ENCODE measurements around the gene LTK.

The LTK gene

DNA sequence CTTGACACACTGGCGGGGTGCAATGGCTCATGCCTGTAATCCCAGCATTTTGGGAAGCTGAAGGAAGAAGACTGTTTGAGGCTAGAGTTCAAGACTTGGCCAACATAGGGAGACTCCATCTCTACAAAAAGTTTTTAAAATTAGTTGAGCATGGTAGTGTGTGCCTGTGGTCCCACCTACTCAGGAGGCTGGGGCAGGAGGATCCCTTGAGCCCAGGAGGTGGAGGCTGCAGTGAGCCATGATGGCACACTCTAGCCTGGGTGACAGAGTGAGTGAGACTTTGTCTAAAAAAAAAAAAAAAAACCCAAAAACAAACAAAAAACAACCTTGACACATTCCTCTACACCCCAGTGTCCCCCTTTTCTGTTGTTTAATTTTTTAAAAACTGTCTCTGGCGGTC lies 24.0 kb downstream of the LTK start:
- Histone ChIP-seq H3K9ac (ENCODE audit: low read length in 2 of 2) (no peak overlapping the region), H3K9me3 (ENCODE audit: control insufficient read depth in 2 of 2, low read length in 2 of 2) (no peaks in the 10 kb centered on the region), H3K36me3 (ENCODE audit: control insufficient read depth in 2 of 2, insufficient read depth in 2 of 2, low read length in 2 of 2) (no peaks in the 10 kb centered on the region), H3K27ac (ENCODE audit: low read length) (no peak overlapping the region), H3K27me3 (ENCODE audit: control insufficient read depth in 1 of 2, insufficient read depth in 2 of 2, low read length in 2 of 2) (peaks cover 21 to 27% of the 10 kb centered on the region in 2 donors), H3K4me1 (ENCODE audit: control insufficient read depth, insufficient read depth, low read length) (peaks cover 23% of the 10 kb centered on the region), H3K4me3 (ENCODE audit: low read length in 2 of 2) (no peak overlapping the region)

- no peak overlapping the region for H3K27ac ChIP-seq (ENCODE audit: low read length)
- no peak overlapping the region for H3K9ac ChIP-seq (ENCODE audit: low read length in 2 of 2)
- H3K4me3 ChIP-seq (ENCODE audit: low read length in 2 of 2): no peak overlapping the region
- peaks cover 0 to 2% of the 10 kb centered on the region in 2 donors for H3K9me3 ChIP-seq (ENCODE audit: control insufficient read depth in 2 of 2, low read length in 2 of 2)
- peaks cover 20 to 21% of the 10 kb centered on the region in 2 donors for H3K27me3 ChIP-seq (ENCODE audit: control insufficient read depth in 1 of 2, insufficient read depth in 2 of 2, low read length in 2 of 2)
- H3K4me1 ChIP-seq (ENCODE audit: control insufficient read depth, insufficient read depth, low read length): peaks cover 7% of the 10 kb centered on the region
- H3K36me3 ChIP-seq (ENCODE audit: control insufficient read depth in 2 of 2, insufficient read depth in 2 of 2, low read length in 2 of 2): peaks cover 4 to 8% of the 10 kb centered on the region in 2 donors
Measured at GRCh38 chr15:41487802-41488201, 25.8 kb downstream of the LTK start.

GRCh38 chr15:41487381-41487780 lies 26.2 kb downstream of the LTK start:
- peaks cover 7 to 9% of the 10 kb centered on the region in 2 donors for H3K36me3 ChIP-seq (ENCODE audit: control insufficient read depth in 2 of 2, insufficient read depth in 2 of 2, low read length in 2 of 2)
- peaks cover 3% of the 10 kb centered on the region for H3K4me1 ChIP-seq (ENCODE audit: control insufficient read depth, insufficient read depth, low read length)
- H3K27me3 ChIP-seq (ENCODE audit: control insufficient read depth in 1 of 2, insufficient read depth in 2 of 2, low read length in 2 of 2): peaks cover 17 to 19% of the 10 kb centered on the region in 2 donors
- H3K9ac ChIP-seq (ENCODE audit: low read length in 2 of 2): no peak overlapping the region
- no peak overlapping the region for H3K27ac ChIP-seq (ENCODE audit: low read length)
- H3K4me3 ChIP-seq (ENCODE audit: low read length in 2 of 2): no peak overlapping the region
- peaks cover 0 to 3% of the 10 kb centered on the region in 2 donors for H3K9me3 ChIP-seq (ENCODE audit: control insufficient read depth in 2 of 2, low read length in 2 of 2)

DNA sequence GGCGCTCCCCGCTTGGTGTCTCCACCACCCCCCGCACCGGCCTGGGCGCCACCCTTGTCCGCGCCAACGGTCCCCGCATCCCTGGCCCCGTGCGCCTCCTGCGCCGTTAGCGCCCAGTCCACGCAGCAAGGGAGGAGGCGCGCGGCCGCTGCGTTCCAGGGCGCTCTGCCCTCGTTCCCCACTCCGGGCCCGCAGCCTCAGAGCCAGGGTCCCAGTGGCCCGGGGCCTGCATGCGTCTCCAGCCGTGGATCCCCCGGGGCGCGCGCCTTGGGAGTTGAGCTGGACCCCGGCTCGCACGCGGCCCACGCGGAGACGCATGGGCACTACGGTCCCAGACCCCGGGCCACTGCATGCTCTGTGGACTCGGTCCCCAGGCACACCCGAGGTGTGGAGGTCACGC lies 27.3 kb downstream of the LTK start:
- H3K36me3 ChIP-seq (ENCODE audit: control insufficient read depth in 2 of 2, insufficient read depth in 2 of 2, low read length in 2 of 2): peaks cover 11 to 14% of the 10 kb centered on the region in 2 donors
- no peaks in the 10 kb centered on the region for H3K4me1 ChIP-seq (ENCODE audit: control insufficient read depth, insufficient read depth, low read length)
- H3K9me3 ChIP-seq (ENCODE audit: control insufficient read depth in 2 of 2, low read length in 2 of 2): peaks cover 0 to 3% of the 10 kb centered on the region in 2 donors
- no peak overlapping the region for H3K4me3 ChIP-seq (ENCODE audit: low read length in 2 of 2)
- peaks cover 14% of the 10 kb centered on the region in 2 donors for H3K27me3 ChIP-seq (ENCODE audit: control insufficient read depth in 1 of 2, insufficient read depth in 2 of 2, low read length in 2 of 2)
- H3K27ac ChIP-seq (ENCODE audit: low read length): no peak overlapping the region
- H3K9ac ChIP-seq (ENCODE audit: low read length in 2 of 2): no peak overlapping the region

DNA sequence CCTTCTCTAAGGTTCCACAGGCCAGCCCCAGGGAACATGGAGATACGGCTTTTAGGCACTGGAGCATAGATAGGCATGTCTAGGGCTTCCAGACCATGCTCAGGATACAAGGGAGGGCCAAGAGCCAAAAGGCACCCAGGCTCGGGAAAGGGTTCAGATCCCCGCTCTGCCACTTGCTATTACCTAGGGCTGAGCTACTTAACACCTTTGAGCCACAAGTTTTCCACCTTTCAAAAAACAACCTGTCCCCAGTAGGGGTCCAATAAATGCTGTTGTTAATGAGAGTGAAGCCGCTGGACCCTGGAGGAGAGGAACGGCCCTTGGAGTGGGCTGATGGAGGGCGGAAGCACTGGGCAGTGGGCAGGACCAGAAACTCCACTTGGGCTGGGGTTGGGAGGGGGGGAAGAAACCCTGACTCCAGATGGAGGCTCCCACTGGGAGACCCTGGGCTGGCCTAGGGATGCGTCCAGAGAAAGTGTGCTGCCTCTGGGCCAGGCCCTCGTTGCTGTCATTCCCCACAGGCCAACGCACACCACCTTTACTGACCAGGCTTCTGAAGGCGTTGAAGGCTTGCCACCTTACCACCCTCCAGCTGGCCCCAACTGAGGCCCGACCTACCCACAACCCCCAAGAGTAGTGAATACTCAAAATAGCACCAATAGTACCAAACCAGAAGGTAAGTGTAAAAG lies 28.5 kb downstream of the LTK start:
- peaks cover 20 to 23% of the 10 kb centered on the region in 2 donors for H3K36me3 ChIP-seq (ENCODE audit: control insufficient read depth in 2 of 2, insufficient read depth in 2 of 2, low read length in 2 of 2)
- no peak overlapping the region for H3K27ac ChIP-seq (ENCODE audit: low read length)
- H3K4me1 ChIP-seq (ENCODE audit: control insufficient read depth, insufficient read depth, low read length): no peaks in the 10 kb centered on the region
- H3K9me3 ChIP-seq (ENCODE audit: control insufficient read depth in 2 of 2, low read length in 2 of 2): peaks cover 0 to 3% of the 10 kb centered on the region in 2 donors
- no peak overlapping the region for H3K9ac ChIP-seq (ENCODE audit: low read length in 2 of 2)
- H3K4me3 ChIP-seq (ENCODE audit: low read length in 2 of 2): no peak overlapping the region
- peaks cover 10% of the 10 kb centered on the region in 2 donors for H3K27me3 ChIP-seq (ENCODE audit: control insufficient read depth in 1 of 2, insufficient read depth in 2 of 2, low read length in 2 of 2)

DNA sequence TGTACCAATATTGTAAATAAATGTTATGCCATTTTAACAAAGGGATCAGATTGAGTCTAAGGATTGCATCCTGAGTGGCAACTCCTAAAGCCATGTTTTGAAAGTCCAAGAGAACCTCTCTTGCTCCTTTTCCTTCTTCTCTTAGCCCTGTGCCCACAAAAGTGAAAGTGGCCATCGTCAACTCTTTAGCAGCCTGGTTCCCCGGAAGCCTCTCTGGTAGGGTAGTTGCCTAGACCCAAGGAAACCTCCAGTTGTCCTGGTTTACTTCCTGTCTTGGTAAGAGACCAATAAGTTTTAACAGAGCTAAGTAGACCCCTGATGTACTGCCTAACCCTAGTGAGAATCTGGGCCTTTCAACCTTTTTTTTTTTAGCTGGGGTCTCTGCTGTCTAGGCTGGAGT lies 30.1 kb downstream of the LTK start:
- Histone ChIP-seq H3K27ac (ENCODE audit: low read length) (no peak overlapping the region), H3K27me3 (ENCODE audit: control insufficient read depth in 1 of 2, insufficient read depth in 2 of 2, low read length in 2 of 2) (peaks cover 10% of the 10 kb centered on the region in 2 donors), H3K9me3 (ENCODE audit: control insufficient read depth in 2 of 2, low read length in 2 of 2) (peaks cover 0 to 3% of the 10 kb centered on the region in 2 donors), H3K4me1 (ENCODE audit: control insufficient read depth, insufficient read depth, low read length) (no peaks in the 10 kb centered on the region), H3K9ac (ENCODE audit: low read length in 2 of 2) (no peak overlapping the region), H3K36me3 (ENCODE audit: control insufficient read depth in 2 of 2, insufficient read depth in 2 of 2, low read length in 2 of 2) (peaks cover 32 to 34% of the 10 kb centered on the region in 2 donors), H3K4me3 (ENCODE audit: low read length in 2 of 2) (no peak overlapping the region)

GRCh38 chr15:41483115-41483514 lies 30.5 kb downstream of the LTK start:
- Histone ChIP-seq H3K36me3 (ENCODE audit: control insufficient read depth in 2 of 2, insufficient read depth in 2 of 2, low read length in 2 of 2) (peaks cover 34% of the 10 kb centered on the region in 2 donors), H3K9ac (ENCODE audit: low read length in 2 of 2) (no peak overlapping the region), H3K27ac (ENCODE audit: low read length) (no peak overlapping the region), H3K27me3 (ENCODE audit: control insufficient read depth in 1 of 2, insufficient read depth in 2 of 2, low read length in 2 of 2) (peaks cover 8 to 9% of the 10 kb centered on the region in 2 donors), H3K4me1 (ENCODE audit: control insufficient read depth, insufficient read depth, low read length) (no peaks in the 10 kb centered on the region), H3K4me3 (ENCODE audit: low read length in 2 of 2) (no peak overlapping the region), H3K9me3 (ENCODE audit: control insufficient read depth in 2 of 2, low read length in 2 of 2) (peaks cover 0 to 3% of the 10 kb centered on the region in 2 donors)

GRCh38 chr15:41482110-41482877 lies 31.3 kb downstream of the LTK start:
- Histone ChIP-seq H3K36me3 (ENCODE audit: control insufficient read depth in 2 of 2, insufficient read depth in 2 of 2, low read length in 2 of 2) (peaks cover 36 to 39% of the 10 kb centered on the region in 2 donors), H3K4me3 (ENCODE audit: low read length in 2 of 2) (no peak overlapping the region)

GRCh38 chr15:41480396-41481140 lies 33.1 kb downstream of the LTK start:
- no peak overlapping the region for H3K9ac ChIP-seq (ENCODE audit: low read length in 2 of 2)
- H3K4me3 ChIP-seq (ENCODE audit: low read length in 2 of 2): no peak overlapping the region
- H3K36me3 ChIP-seq (ENCODE audit: control insufficient read depth in 2 of 2, insufficient read depth in 2 of 2, low read length in 2 of 2): peaks cover 52 to 56% of the 10 kb centered on the region in 2 donors
- no peaks in the 10 kb centered on the region for H3K4me1 ChIP-seq (ENCODE audit: control insufficient read depth, insufficient read depth, low read length)
- H3K27ac ChIP-seq (ENCODE audit: low read length): no peak overlapping the region
- H3K9me3 ChIP-seq (ENCODE audit: control insufficient read depth in 2 of 2, low read length in 2 of 2): peaks cover 0 to 3% of the 10 kb centered on the region in 2 donors
- H3K27me3 ChIP-seq (ENCODE audit: control insufficient read depth in 1 of 2, insufficient read depth in 2 of 2, low read length in 2 of 2): no peaks in the 10 kb centered on the region

More at GRCh38 chr15:41482110-41482877, 31.3 kb downstream of the LTK start:
- H3K9me3 ChIP-seq (ENCODE audit: control insufficient read depth in 2 of 2, low read length in 2 of 2): peaks cover 0 to 3% of the 10 kb centered on the region in 2 donors
- H3K27me3 ChIP-seq (ENCODE audit: control insufficient read depth in 1 of 2, insufficient read depth in 2 of 2, low read length in 2 of 2): peaks cover 2 to 5% of the 10 kb centered on the region in 2 donors
- no peak overlapping the region for H3K9ac ChIP-seq (ENCODE audit: low read length in 2 of 2)
- no peaks in the 10 kb centered on the region for H3K4me1 ChIP-seq (ENCODE audit: control insufficient read depth, insufficient read depth, low read length)
- H3K27ac ChIP-seq (ENCODE audit: low read length): no peak overlapping the region

DNA sequence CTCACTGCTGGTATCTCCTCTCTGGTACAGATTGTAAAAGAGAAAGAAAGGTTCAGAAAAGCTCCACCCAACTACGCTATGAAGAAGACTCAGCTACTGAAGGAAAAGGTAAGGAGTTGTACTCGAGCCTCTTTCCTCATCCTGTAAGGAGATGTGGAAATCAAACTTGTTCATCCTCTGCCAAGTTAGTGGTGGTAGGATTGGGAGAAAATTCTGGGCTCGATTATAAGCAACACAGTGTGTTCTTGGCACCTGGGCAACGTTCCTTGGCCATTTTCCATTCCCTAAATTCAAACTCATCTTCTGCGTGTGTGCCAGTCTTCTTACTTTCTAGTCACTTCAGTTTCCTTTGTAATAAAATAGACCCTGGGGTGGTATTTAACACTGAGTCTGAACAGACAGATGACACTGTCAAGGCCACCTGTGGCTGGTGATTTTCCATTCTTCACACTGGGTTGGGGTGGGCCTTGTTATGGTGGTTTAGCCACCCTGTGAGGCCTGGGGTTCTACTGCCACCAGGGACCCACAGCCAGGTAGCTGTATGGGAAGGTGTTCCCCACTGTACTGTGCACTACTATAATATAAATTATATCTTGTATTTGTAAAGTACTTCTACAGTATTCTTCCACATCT lies 37.1 kb downstream of the LTK start:
- Histone ChIP-seq H3K27ac (ENCODE audit: low read length) (no peak overlapping the region), H3K9me3 (ENCODE audit: control insufficient read depth in 2 of 2, low read length in 2 of 2) (no peaks in the 10 kb centered on the region), H3K4me3 (ENCODE audit: low read length in 2 of 2) (no peak overlapping the region), H3K27me3 (ENCODE audit: control insufficient read depth in 1 of 2, insufficient read depth in 2 of 2, low read length in 2 of 2) (no peaks in the 10 kb centered on the region), H3K4me1 (ENCODE audit: control insufficient read depth, insufficient read depth, low read length) (no peaks in the 10 kb centered on the region), H3K36me3 (ENCODE audit: control insufficient read depth in 2 of 2, insufficient read depth in 2 of 2, low read length in 2 of 2) (peaks cover 58 to 62% of the 10 kb centered on the region in 2 donors), H3K9ac (ENCODE audit: low read length in 2 of 2) (no peak overlapping the region)
